Measurements from ENCODE around the gene ADAMTS17.

GRCh38 chr15:99989095-99989494 lies 352.7 kb downstream of the ADAMTS17 start:
- no peak for TF ChIP-seq NFATC4 (CRISPR knock-in tag; IDR thresholded peaks at IDR 0.05)
- TF ChIP-seq CTCF (IDR thresholded peaks at IDR 0.05) = no peak
- no peak for TF ChIP-seq USF2 (CRISPR knock-in tag; IDR thresholded peaks at IDR 0.05)
- no peak for TF ChIP-seq E2F5 (CRISPR knock-in tag; IDR thresholded peaks at IDR 0.05)
- TF ChIP-seq PRDM15 (CRISPR knock-in tag; IDR thresholded peaks at IDR 0.05) = no peak
- TF ChIP-seq ZNF423 (CRISPR knock-in tag; IDR thresholded peaks at IDR 0.05) = no peak
- TF ChIP-seq CBFB (CRISPR knock-in tag; IDR thresholded peaks at IDR 0.05; ENCODE audit: low read depth) = no peak
- TF ChIP-seq CREM (CRISPR knock-in tag; IDR thresholded peaks at IDR 0.05) = no peak
- TF ChIP-seq JUN (CRISPR knock-in tag; IDR thresholded peaks at IDR 0.05) = no peak
- TF ChIP-seq ZNF121 (CRISPR knock-in tag; IDR thresholded peaks at IDR 0.05) = no peak
